Measurements from ENCODE around the gene CACNA2D1. TPM values are rescaled to one million over a fixed set of nuclear protein-coding genes. Genes with fewer than 3 reads are reported as not detected.

CACNA2D1 gene
- total RNA-seq, 1 experiment from 2014 or later, result 0.27 TPM

DNA sequence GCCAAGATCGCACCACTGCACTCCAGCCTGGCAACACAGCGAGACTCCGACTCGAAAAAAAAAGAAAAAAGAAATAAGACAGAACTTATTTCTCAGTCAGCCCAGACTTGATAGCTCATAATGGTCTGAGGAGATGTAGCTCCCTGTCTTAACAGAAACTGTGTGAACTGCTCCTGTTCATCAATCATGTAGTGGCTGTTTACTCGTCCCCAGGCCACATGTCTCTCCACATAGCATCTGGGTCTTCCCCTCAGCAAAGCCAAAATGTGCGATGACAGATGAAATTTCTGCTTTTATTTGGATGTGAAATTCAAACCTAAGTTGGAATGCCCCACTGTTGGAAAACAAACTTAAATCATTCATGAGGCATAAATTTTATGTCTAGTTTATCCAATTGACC lies 219.0 kb downstream of the CACNA2D1 start:
- TF ChIP-seq CBX3 (IDR thresholded peaks at IDR 0.05; ENCODE audit: low read depth) (no peak), YY1 (IDR thresholded peaks at IDR 0.05; ENCODE audit: extremely low read depth, insufficient replicate concordance, low read depth, low read length) (no peak), TCF7L2 (IDR thresholded peaks at IDR 0.05; ENCODE audit: borderline replicate concordance, extremely low read depth, insufficient read depth, insufficient read length) (no peak), MAX (IDR thresholded peaks at IDR 0.05) (no peak), POLR2AphosphoS5 (IDR thresholded peaks at IDR 0.05; ENCODE audit: low read depth, low read length) (no peak), POLR2A (IDR thresholded peaks at IDR 0.05; ENCODE audit: borderline replicate concordance, extremely low read depth, insufficient read depth, insufficient read length) (no peak), JUND (IDR thresholded peaks at IDR 0.05) (no peak), SP1 (IDR thresholded peaks at IDR 0.05; ENCODE audit: low read depth) (no peak), FOSL1 (IDR thresholded peaks at IDR 0.05; ENCODE audit: low read depth) (no peak), SRF (IDR thresholded peaks at IDR 0.05; ENCODE audit: low read depth) (no peak), ELF1 (IDR thresholded peaks at IDR 0.05; ENCODE audit: borderline replicate concordance, low read depth) (no peak), EZH2 (IDR thresholded peaks at IDR 0.05) (no peak), ZFX (IDR thresholded peaks at IDR 0.05) (no peak), EGR1 (IDR thresholded peaks at IDR 0.05; ENCODE audit: low read depth) (no peak)
- TF ChIP-seq, protein P1, sequence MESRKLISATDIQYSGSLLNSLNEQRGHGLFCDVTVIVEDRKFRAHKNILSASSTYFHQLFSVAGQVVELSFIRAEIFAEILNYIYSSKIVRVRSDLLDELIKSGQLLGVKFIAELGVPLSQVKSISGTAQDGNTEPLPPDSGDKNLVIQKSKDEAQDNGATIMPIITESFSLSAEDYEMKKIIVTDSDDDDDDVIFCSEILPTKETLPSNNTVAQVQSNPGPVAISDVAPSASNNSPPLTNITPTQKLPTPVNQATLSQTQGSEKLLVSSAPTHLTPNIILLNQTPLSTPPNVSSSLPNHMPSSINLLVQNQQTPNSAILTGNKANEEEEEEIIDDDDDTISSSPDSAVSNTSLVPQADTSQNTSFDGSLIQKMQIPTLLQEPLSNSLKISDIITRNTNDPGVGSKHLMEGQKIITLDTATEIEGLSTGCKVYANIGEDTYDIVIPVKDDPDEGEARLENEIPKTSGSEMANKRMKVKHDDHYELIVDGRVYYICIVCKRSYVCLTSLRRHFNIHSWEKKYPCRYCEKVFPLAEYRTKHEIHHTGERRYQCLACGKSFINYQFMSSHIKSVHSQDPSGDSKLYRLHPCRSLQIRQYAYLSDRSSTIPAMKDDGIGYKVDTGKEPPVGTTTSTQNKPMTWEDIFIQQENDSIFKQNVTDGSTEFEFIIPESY (IDR thresholded peaks at IDR 0.05; ENCODE audit: extremely low read depth, insufficient replicate concordance, low read length), result no peak
- TF ChIP-seq, protein P2, sequence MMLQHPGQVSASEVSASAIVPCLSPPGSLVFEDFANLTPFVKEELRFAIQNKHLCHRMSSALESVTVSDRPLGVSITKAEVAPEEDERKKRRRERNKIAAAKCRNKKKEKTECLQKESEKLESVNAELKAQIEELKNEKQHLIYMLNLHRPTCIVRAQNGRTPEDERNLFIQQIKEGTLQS (IDR thresholded peaks at IDR 0.05), result no peak
- TF ChIP-seq, protein P3, sequence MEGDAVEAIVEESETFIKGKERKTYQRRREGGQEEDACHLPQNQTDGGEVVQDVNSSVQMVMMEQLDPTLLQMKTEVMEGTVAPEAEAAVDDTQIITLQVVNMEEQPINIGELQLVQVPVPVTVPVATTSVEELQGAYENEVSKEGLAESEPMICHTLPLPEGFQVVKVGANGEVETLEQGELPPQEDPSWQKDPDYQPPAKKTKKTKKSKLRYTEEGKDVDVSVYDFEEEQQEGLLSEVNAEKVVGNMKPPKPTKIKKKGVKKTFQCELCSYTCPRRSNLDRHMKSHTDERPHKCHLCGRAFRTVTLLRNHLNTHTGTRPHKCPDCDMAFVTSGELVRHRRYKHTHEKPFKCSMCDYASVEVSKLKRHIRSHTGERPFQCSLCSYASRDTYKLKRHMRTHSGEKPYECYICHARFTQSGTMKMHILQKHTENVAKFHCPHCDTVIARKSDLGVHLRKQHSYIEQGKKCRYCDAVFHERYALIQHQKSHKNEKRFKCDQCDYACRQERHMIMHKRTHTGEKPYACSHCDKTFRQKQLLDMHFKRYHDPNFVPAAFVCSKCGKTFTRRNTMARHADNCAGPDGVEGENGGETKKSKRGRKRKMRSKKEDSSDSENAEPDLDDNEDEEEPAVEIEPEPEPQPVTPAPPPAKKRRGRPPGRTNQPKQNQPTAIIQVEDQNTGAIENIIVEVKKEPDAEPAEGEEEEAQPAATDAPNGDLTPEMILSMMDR (IDR thresholded peaks at IDR 0.05 in 2 of 3, conservative IDR thresholded peaks at IDR 0.05 in 1 of 3; ENCODE audit: borderline replicate concordance in 1 of 3, insufficient read depth in 1 of 3, low read depth in 2 of 3, low read length in 2 of 3), result no peak
- H3K4me1 ChIP-seq (ENCODE audit: control insufficient read depth in 1 of 2, insufficient read depth in 2 of 2, low read length in 2 of 2), result no peaks in the 10 kb centered on the region
- BruUV-seq (replicated peaks), result no TSS peak
- RAD21 ChIA-PET (ENCODE audit: low non-redundant PET in 1 of 2, low total read pairs in 2 of 2, uncharacterized antibody in 2 of 2, unreplicated experiment in 2 of 2), result no interaction called here
- DNase-seq (ENCODE audit: low read depth, low spot score) (no peak), ATAC-seq (no peak)
- H3K9me2 ChIP-seq (ENCODE audit: insufficient read depth), result no peaks in the 10 kb centered on the region
- intact Hi-C loops (cut with micrococcal nuclease), result no loop called here
- CTCF ChIA-PET, result interaction anchor here (1.5 kb wide), 1 partner anchor 10 kb away, joined by 4 read pairs; no protein-coding TSS in a partner anchor
- H4K20me1 ChIP-seq (ENCODE audit: insufficient read depth), result no peaks in the 10 kb centered on the region
- H3K27ac ChIP-seq (ENCODE audit: low read depth, low read length), result no peak overlapping the region
- no peaks in the 10 kb centered on the region for H3K36me3 ChIP-seq (ENCODE audit: control insufficient read depth in 1 of 2, insufficient read depth in 2 of 2, low read length in 2 of 2)
- POLR2A ChIA-PET, result no interaction called here
- H3K79me2 ChIP-seq (ENCODE audit: insufficient read depth, low read length), result no peaks in the 10 kb centered on the region
- H3K9me3 ChIP-seq (ENCODE audit: control insufficient read depth in 1 of 2, insufficient read depth in 1 of 2, low read depth in 1 of 2, low read length in 2 of 2), result no peaks in the 10 kb centered on the region
- no peaks in the 10 kb centered on the region for H3K27me3 ChIP-seq (ENCODE audit: insufficient read depth, low read length)
- H3K4me3 ChIP-seq (replicated peaks in 1 of 2; ENCODE audit: low read depth in 1 of 2, low read length in 2 of 2), result no peak overlapping the region
- no peak overlapping the region for H3K4me2 ChIP-seq (ENCODE audit: low read length)
- no peak overlapping the region for H3K9ac ChIP-seq (ENCODE audit: low read length)
- H2AFZ ChIP-seq (ENCODE audit: low read depth, low read length, poor library complexity, severe bottlenecking), result no peak overlapping the region

Measured in HCT116 (cell line).